ENCODE results near the gene CIP2A.

Gene CIP2A

DNA sequence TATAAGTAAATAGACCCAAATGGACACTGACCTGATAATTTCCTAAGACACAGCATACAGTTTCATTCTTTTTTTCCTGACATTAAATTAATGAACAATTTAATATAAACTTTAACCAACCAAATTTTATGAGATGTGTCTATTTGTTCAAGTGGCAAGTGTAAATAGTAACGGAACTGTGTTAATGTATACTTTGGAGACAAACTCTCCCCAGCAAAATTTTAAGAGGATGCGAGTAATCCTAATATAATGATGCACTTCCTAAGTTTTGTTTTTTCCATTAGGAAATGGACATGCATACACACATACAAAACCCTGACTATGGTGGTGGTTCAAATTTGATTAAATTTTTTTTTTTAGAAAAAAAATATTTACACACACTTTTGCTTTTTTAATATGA lies 40.4 kb downstream of the CIP2A start:
- Histone ChIP-seq H3F3A (ENCODE audit: insufficient read depth, low read length) (no peaks in the 10 kb centered on the region), H3K4me1 (ENCODE audit: insufficient read depth, low read length, severe bottlenecking) (no peaks in the 10 kb centered on the region), H4K20me1 (ENCODE audit: insufficient read depth, low read length) (no peaks in the 10 kb centered on the region), H3K36me3 (ENCODE audit: insufficient read depth, low read length) (peaks cover 79% of the 10 kb centered on the region), H3K4me2 (ENCODE audit: low read length) (no peak overlapping the region), H3K9me2 (ENCODE audit: low read depth, low read length) (no peaks in the 10 kb centered on the region), H3K27me3 (ENCODE audit: insufficient read depth, low read length) (no peaks in the 10 kb centered on the region), H3K9ac (ENCODE audit: low read length) (no peak overlapping the region), H3K27ac (ENCODE audit: low read depth, low read length, poor library complexity, severe bottlenecking) (no peak overlapping the region), H3K79me2 (ENCODE audit: insufficient read depth, low read length) (no peaks in the 10 kb centered on the region), H3K4me3 (ENCODE audit: low read depth, low read length, poor library complexity, severe bottlenecking) (no peak overlapping the region), H2AFZ (ENCODE audit: low read length) (no peak overlapping the region), H3K9me3 (ENCODE audit: low read length) (no peaks in the 10 kb centered on the region)
- TF ChIP-seq CTCF (IDR thresholded peaks at IDR 0.05; ENCODE audit: low read length): no peak
- TF ChIP-seq EZH2 (IDR thresholded peaks at IDR 0.05; ENCODE audit: borderline replicate concordance, low read length): no peak

GRCh38 chr3:108548304-108548703 lies 40.9 kb downstream of the CIP2A start:
- Histone ChIP-seq H4K20me1 (ENCODE audit: insufficient read depth, low read length) (no peaks in the 10 kb centered on the region), H3K4me3 (ENCODE audit: low read depth, low read length, poor library complexity, severe bottlenecking) (no peak overlapping the region), H3K36me3 (ENCODE audit: insufficient read depth, low read length) (peaks cover 83% of the 10 kb centered on the region), H3K27ac (ENCODE audit: low read depth, low read length, poor library complexity, severe bottlenecking) (no peak overlapping the region), H3K4me2 (ENCODE audit: low read length) (no peak overlapping the region), H3K4me1 (ENCODE audit: insufficient read depth, low read length, severe bottlenecking) (no peaks in the 10 kb centered on the region), H2AFZ (ENCODE audit: low read length) (no peak overlapping the region), H3K9ac (ENCODE audit: low read length) (no peak overlapping the region), H3K9me3 (ENCODE audit: low read length) (no peaks in the 10 kb centered on the region), H3K9me2 (ENCODE audit: low read depth, low read length) (no peaks in the 10 kb centered on the region), H3K79me2 (ENCODE audit: insufficient read depth, low read length) (no peaks in the 10 kb centered on the region), H3K27me3 (ENCODE audit: insufficient read depth, low read length) (no peaks in the 10 kb centered on the region), H3F3A (ENCODE audit: insufficient read depth, low read length) (no peaks in the 10 kb centered on the region)
- TF ChIP-seq CTCF (IDR thresholded peaks at IDR 0.05; ENCODE audit: low read length) (no peak), EZH2 (IDR thresholded peaks at IDR 0.05; ENCODE audit: borderline replicate concordance, low read length) (no peak)

- no peaks in the 10 kb centered on the region for H3F3A ChIP-seq (ENCODE audit: insufficient read depth, low read length)
- H2AFZ ChIP-seq (ENCODE audit: low read length): no peak overlapping the region
- no peaks in the 10 kb centered on the region for H3K27me3 ChIP-seq (ENCODE audit: insufficient read depth, low read length)
- no peaks in the 10 kb centered on the region for H4K20me1 ChIP-seq (ENCODE audit: insufficient read depth, low read length)
- H3K27ac ChIP-seq (ENCODE audit: low read depth, low read length, poor library complexity, severe bottlenecking): no peak overlapping the region
- H3K79me2 ChIP-seq (ENCODE audit: insufficient read depth, low read length): no peaks in the 10 kb centered on the region
- H3K4me3 ChIP-seq (ENCODE audit: low read depth, low read length, poor library complexity, severe bottlenecking): no peak overlapping the region
- no peaks in the 10 kb centered on the region for H3K4me1 ChIP-seq (ENCODE audit: insufficient read depth, low read length, severe bottlenecking)
- H3K9me2 ChIP-seq (ENCODE audit: low read depth, low read length): no peaks in the 10 kb centered on the region
- no peaks in the 10 kb centered on the region for H3K9me3 ChIP-seq (ENCODE audit: low read length)
- H3K36me3 ChIP-seq (ENCODE audit: insufficient read depth, low read length): peaks cover 72% of the 10 kb centered on the region
- H3K9ac ChIP-seq (ENCODE audit: low read length): no peak overlapping the region
- TF ChIP-seq EZH2 (IDR thresholded peaks at IDR 0.05; ENCODE audit: borderline replicate concordance, low read length) (no peak), CTCF (IDR thresholded peaks at IDR 0.05; ENCODE audit: low read length) (no peak)
- no peak overlapping the region for H3K4me2 ChIP-seq (ENCODE audit: low read length)
Observed at GRCh38 chr3:108546692-108547091, 42.5 kb downstream of the CIP2A start.
